Osteoblast (primary cell): ENCODE results near the gene SSRP1. TPM values are rescaled to one million over a fixed set of nuclear protein-coding genes. Genes with fewer than 3 reads are reported as not detected.
A peak's percentile ranks its signal among the peaks of the same experiment; 100 is the strongest.

Source experiments
- DNase-seq: peaks from one replicate; pipeline ENCODE4 v3.0.0; 2011; ENCODE audit warnings: low spot score, mixed read lengths; ENCODE audit not compliant: insufficient read length; ENCODE audit errors: missing footprints
- H2AFZ ChIP-seq: 2 replicates; pipeline ENCODE4 v1.6.0; 2011; ENCODE audit warnings: mild to moderate bottlenecking, low read length
- H3K27ac ChIP-seq: 2 replicates; pipeline ENCODE4 v1.5.1; 2011; ENCODE audit warnings: mild to moderate bottlenecking, low read depth, low read length, moderate library complexity
- H3K27me3 ChIP-seq: 2 replicates; pipeline ENCODE4 v1.6.0; 2012; ENCODE audit warnings: mild to moderate bottlenecking, control low read depth, inconsistent platforms, low read length, moderate library complexity; ENCODE audit not compliant: insufficient read depth
- H3K36me3 ChIP-seq: 2 replicates; pipeline ENCODE4 v1.5.1; 2011; ENCODE audit warnings: mild to moderate bottlenecking, low read length, control low read depth, moderate library complexity; ENCODE audit not compliant: insufficient read depth
- H3K4me1 ChIP-seq: 2 replicates; pipeline ENCODE4 v1.5.1; 2011; ENCODE audit warnings: mild to moderate bottlenecking, low read length, control low read depth, moderate library complexity; ENCODE audit not compliant: insufficient read depth
- H3K4me2 ChIP-seq: 2 replicates; pipeline ENCODE4 v1.6.0; 2011; ENCODE audit warnings: mild to moderate bottlenecking, low read length; ENCODE audit not compliant: insufficient read depth
- H3K4me3 ChIP-seq: fragments of 200-600 bp; sonication (generic); 3 replicates; pipeline ENCODE4 v1.5.1; 2012; ENCODE audit warnings: mild to moderate bottlenecking, low read length, inconsistent platforms; ENCODE audit not compliant: insufficient read depth
- H3K79me2 ChIP-seq: 2 replicates; pipeline ENCODE4 v1.6.0; 2012; ENCODE audit warnings: mild to moderate bottlenecking, low read length, control low read depth, inconsistent platforms; ENCODE audit not compliant: insufficient read depth
- H3K9me3 ChIP-seq: 2 replicates; pipeline ENCODE4 v1.5.1; 2011; ENCODE audit warnings: low read depth, low read length, control low read depth
- H4K20me1 ChIP-seq: 2 replicates; pipeline ENCODE4 v1.6.0; 2012; ENCODE audit warnings: mild to moderate bottlenecking, low read length, control low read depth; ENCODE audit not compliant: insufficient read depth
- total RNA-seq: library from RNA; depleted of rRNA; stranded (reverse); fragments of >200 nt; gene quantifications from 2 replicates; pipeline ENCODE4 v1.2.3, GENCODE V29; 2012
- TF ChIP-seq, protein P1 (sequence below): IDR thresholded peaks from 2 replicates; pipeline ENCODE4 v1.5.1; 2011; ENCODE audit warnings: mild to moderate bottlenecking, low read depth, low read length, moderate library complexity; ENCODE audit errors: extremely low read depth

SSRP1 gene
- total RNA-seq, 1 donor = 55.4 TPM

DNA sequence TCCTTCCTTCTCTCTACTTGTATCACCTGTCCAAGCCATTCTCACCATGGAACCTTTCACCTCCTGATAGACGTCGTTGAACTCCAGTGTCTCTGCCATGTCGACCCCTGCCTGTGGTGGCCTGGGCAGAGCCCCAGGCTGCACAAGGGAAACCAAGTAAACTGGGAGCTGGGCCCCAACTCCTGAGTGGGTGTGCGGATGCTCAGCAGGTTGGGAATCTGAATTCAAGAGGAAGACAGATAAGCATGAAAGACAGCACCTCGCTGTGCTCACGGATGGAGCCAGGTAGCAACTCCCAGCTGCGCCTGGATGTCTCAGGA, 709 bp downstream of the SSRP1 start:
- peaks cover 40% of the 10 kb centered on the region for H3K79me2 ChIP-seq
- H3K27ac ChIP-seq = peak overlapping the region; percentile 82
- DNase-seq = no peak
- H3K27me3 ChIP-seq = peaks cover 16% of the 10 kb centered on the region
- H3K4me2 ChIP-seq = peak overlapping the region; percentile 89
- no peaks in the 10 kb centered on the region for H4K20me1 ChIP-seq
- H3K9me3 ChIP-seq = no peaks in the 10 kb centered on the region
- H2AFZ ChIP-seq = peak overlapping the region; percentile 71
- TF ChIP-seq, protein P1, sequence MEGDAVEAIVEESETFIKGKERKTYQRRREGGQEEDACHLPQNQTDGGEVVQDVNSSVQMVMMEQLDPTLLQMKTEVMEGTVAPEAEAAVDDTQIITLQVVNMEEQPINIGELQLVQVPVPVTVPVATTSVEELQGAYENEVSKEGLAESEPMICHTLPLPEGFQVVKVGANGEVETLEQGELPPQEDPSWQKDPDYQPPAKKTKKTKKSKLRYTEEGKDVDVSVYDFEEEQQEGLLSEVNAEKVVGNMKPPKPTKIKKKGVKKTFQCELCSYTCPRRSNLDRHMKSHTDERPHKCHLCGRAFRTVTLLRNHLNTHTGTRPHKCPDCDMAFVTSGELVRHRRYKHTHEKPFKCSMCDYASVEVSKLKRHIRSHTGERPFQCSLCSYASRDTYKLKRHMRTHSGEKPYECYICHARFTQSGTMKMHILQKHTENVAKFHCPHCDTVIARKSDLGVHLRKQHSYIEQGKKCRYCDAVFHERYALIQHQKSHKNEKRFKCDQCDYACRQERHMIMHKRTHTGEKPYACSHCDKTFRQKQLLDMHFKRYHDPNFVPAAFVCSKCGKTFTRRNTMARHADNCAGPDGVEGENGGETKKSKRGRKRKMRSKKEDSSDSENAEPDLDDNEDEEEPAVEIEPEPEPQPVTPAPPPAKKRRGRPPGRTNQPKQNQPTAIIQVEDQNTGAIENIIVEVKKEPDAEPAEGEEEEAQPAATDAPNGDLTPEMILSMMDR = no peak
- peak overlapping the region; percentile 80 for H3K4me3 ChIP-seq
- peaks cover 18% of the 10 kb centered on the region for H3K4me1 ChIP-seq
- H3K36me3 ChIP-seq = peaks cover 40% of the 10 kb centered on the region

DNA sequence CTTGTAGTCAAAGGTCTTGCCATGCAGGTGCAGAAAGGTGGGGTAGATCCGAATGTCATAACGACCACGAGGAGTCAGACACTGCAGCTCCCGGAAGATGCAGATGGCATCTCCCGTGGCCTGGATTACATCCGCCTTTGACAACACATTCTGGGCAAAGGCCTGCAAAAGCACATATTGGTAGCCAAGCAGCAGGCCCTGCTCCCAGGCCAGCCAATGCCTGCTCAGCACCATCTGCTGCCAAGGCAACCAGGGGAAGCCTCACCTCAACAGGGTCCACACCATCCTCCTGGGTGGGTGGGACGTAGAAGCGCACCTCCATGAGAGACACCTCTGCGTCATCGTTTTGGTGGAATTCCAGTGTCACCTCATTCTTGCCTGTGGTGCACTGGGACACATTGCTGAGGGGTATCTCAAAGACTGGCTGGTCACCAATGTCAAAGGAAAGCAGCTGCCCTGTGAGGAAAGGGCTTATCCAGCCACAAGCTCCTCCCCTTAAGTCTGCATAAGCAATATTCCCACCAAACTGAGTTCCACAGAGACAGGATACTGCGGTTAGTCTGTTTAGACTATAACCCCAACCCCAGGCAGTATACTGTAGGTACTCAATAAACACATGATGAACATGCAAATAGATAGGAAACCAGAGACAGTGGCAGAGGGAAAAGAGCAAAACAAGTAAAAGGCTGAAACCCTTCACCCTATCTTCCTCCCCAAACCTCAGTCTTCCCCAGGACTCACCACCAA, 2.8 kb downstream of the SSRP1 start:
- Histone ChIP-seq H3K27ac (no peak overlapping the region), H3K4me2 (no peak overlapping the region), H3K27me3 (no peaks in the 10 kb centered on the region), H3K9me3 (no peaks in the 10 kb centered on the region), H4K20me1 (no peaks in the 10 kb centered on the region), H2AFZ (no peak overlapping the region), H3K79me2 (peaks cover 40% of the 10 kb centered on the region), H3K36me3 (peaks cover 62% of the 10 kb centered on the region), H3K4me3 (no peak overlapping the region), H3K4me1 (peaks cover 18% of the 10 kb centered on the region)
- peak; percentile 47 for DNase-seq
- TF ChIP-seq, protein P1 = no peak

GRCh38 chr11:57331720-57332119, 4.0 kb downstream of the SSRP1 start:
- Histone ChIP-seq H3K9me3 (no peaks in the 10 kb centered on the region), H3K4me2 (no peak overlapping the region), H3K27me3 (no peaks in the 10 kb centered on the region), H4K20me1 (no peaks in the 10 kb centered on the region), H3K4me3 (no peak overlapping the region), H2AFZ (no peak overlapping the region), H3K4me1 (peaks cover 18% of the 10 kb centered on the region), H3K36me3 (peaks cover 73% of the 10 kb centered on the region), H3K27ac (no peak overlapping the region), H3K79me2 (peaks cover 40% of the 10 kb centered on the region)
- TF ChIP-seq, protein P1 = no peak
- peak; percentile 47 for DNase-seq

DNA sequence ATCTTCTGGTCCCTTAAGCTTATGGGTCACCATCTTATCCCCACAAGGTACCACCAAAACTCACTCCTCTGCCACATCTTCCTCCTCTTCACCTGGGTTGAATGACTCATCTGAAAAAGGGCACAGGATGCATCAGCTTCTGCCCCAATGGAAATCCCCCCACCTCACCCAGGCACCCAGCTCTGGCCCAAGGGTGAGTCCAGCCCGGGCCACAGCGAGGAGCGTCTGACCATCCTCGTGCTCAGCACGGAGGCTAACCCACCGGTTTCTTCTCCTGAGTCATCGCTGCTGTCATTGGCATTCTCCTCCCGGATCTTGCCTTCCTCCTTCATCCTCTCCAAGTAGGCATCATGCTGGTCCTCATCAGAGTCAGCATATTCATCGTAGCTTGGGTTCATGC, 5.7 kb downstream of the SSRP1 start:
- peaks cover 81% of the 10 kb centered on the region for H3K36me3 ChIP-seq
- no peak overlapping the region for H2AFZ ChIP-seq
- no peaks in the 10 kb centered on the region for H3K9me3 ChIP-seq
- H4K20me1 ChIP-seq = no peaks in the 10 kb centered on the region
- H3K4me1 ChIP-seq = peaks cover 21% of the 10 kb centered on the region
- H3K27me3 ChIP-seq = no peaks in the 10 kb centered on the region
- no peak overlapping the region for H3K4me2 ChIP-seq
- H3K27ac ChIP-seq = no peak overlapping the region
- peak; percentile 51 for DNase-seq
- peaks cover 25% of the 10 kb centered on the region for H3K79me2 ChIP-seq
- no peak overlapping the region for H3K4me3 ChIP-seq
- TF ChIP-seq, protein P1 = no peak
